SK-N-MC (cell line): ENCODE results near the gene PPCDC.
"Not testable (repeated sequence)": the region's sequence is repeated elsewhere in the genome, so short reads cannot be mapped to it uniquely, and the experiment has no call there.

ENCODE experiments used
- DNase-seq: peaks from one replicate; pipeline ENCODE4 v3.0.0-alpha.2; 2011; ENCODE audit warnings: low read depth, low spot score
- H3K27ac ChIP-seq: fragments of 200-600 bp; sonication (generic); 2 replicates; pipeline ENCODE4 v1.5.1; 2016; ENCODE audit warnings: mixed run types
- H3K36me3 ChIP-seq: fragments of 200-600 bp; sonication (generic); 2 replicates; pipeline ENCODE4 v1.6.1; 2017; ENCODE audit warnings: antibody characterized with exemption, low read length, mixed read lengths; ENCODE audit not compliant: insufficient read depth
- H3K4me3 ChIP-seq: fragments of 200-600 bp; sonication (generic); 2 replicates; pipeline ENCODE4 v1.5.1; 2016
- H3K9ac ChIP-seq: fragments of 200-600 bp; sonication (generic); 2 replicates; pipeline ENCODE4 v1.8.0; 2017; ENCODE audit warnings: mixed run types, mixed read lengths; ENCODE audit not compliant: insufficient read length
- H3K9me3 ChIP-seq: fragments of 200-600 bp; sonication (generic); 2 replicates; pipeline ENCODE4 v1.6.1; 2017; ENCODE audit warnings: low read depth, mild to moderate bottlenecking, antibody characterized with exemption, low read length, moderate library complexity, mixed read lengths
- EZH2 ChIP-seq: fragments of 200-600 bp; sonication (generic); IDR thresholded peaks from one replicate; pipeline ENCODE4 v1.6.1; 2017; ENCODE audit warnings: antibody characterized with exemption
- FOXP2 ChIP-seq: optimal IDR thresholded peaks from 2 replicates; pipeline ENCODE3; 2011; ENCODE audit warnings: mild to moderate bottlenecking, moderate library complexity; ENCODE audit not compliant: insufficient read depth; ENCODE audit errors: extremely low read length, control extremely low read depth
- POLR2AphosphoS5 ChIP-seq: IDR thresholded peaks from 2 replicates; pipeline ENCODE4 v1.6.1; 2012; ENCODE audit warnings: mild to moderate bottlenecking, low read depth, low read length, borderline replicate concordance

The PPCDC gene

DNA sequence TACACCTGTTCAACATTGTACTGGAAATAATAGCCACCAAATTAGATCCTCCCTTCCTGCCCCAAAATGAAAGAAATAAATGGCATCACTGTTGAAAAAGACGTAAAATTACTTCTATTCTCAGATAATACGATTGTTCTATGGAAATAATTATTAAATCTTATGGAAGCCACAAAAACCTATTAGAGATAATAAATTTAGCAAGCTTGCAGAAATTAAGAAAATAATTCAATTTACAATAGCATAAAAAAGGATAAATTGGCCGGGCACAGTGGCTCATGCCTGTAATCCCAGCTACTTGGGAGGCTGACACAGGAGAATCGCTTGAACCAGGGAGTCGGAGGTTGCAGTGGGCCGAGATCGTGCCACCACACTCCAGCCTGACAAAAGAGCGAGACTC lies 57.8 kb downstream of the PPCDC start:
- no peaks in the 10 kb centered on the region for H3K36me3 ChIP-seq
- H3K4me3 ChIP-seq, result no peak overlapping the region
- H3K9me3 ChIP-seq, result no peaks in the 10 kb centered on the region
- H3K9ac ChIP-seq, result no peak overlapping the region
- H3K27ac ChIP-seq, result no peak overlapping the region
- no peak for DNase-seq
- TF ChIP-seq POLR2AphosphoS5 (no peak), FOXP2 (no peak), EZH2 (no peak)

DNA sequence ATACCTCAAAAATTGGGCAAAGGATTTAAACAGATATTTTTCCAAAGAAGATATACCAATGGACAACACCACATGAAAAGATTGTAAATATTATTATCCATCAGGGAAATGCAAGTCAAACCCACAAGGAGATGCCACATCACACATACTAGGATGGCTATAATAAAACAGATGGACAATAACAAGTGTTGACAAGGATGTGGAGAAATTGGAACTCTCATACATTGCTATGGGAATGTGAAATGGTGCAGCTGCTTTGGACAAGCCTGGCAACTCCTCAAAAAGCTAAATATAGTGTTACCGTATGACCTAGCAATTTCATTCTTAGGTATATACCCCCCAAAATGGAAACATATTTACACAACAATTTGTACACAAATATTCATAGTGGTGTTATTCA lies 59.3 kb downstream of the PPCDC start:
- Histone ChIP-seq H3K36me3 (no peaks in the 10 kb centered on the region), H3K27ac (no peak overlapping the region), H3K9ac (no peak overlapping the region), H3K4me3 (no peak overlapping the region), H3K9me3 (no peaks in the 10 kb centered on the region)
- DNase-seq, result no peak
- no peak for TF ChIP-seq POLR2AphosphoS5
- TF ChIP-seq EZH2, result no peak
- TF ChIP-seq FOXP2, result no peak

DNA sequence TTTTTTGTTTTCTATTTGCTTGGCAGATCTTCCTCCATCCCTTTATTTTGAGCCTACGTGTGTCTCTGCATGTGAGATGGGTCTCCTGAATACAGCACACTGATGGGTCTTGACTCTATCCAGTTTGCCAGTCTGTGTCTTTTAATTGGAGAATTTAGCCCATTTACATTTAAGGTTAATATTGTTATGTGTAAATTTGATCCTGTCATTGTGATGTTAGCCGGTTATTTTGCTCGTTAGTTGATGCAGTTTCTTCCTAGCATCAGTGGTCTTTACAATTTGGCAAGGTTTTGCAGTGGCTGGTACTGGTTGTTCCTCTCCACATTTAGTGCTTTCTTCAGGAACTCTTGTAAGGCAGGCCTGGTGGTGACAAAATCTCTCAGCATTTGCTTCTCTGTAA lies 62.3 kb downstream of the PPCDC start:
- H3K9ac ChIP-seq, H3K9me3 ChIP-seq, DNase-seq, H3K27ac ChIP-seq, H3K4me3 ChIP-seq, H3K36me3 ChIP-seq: not testable (repeated sequence)

DNA sequence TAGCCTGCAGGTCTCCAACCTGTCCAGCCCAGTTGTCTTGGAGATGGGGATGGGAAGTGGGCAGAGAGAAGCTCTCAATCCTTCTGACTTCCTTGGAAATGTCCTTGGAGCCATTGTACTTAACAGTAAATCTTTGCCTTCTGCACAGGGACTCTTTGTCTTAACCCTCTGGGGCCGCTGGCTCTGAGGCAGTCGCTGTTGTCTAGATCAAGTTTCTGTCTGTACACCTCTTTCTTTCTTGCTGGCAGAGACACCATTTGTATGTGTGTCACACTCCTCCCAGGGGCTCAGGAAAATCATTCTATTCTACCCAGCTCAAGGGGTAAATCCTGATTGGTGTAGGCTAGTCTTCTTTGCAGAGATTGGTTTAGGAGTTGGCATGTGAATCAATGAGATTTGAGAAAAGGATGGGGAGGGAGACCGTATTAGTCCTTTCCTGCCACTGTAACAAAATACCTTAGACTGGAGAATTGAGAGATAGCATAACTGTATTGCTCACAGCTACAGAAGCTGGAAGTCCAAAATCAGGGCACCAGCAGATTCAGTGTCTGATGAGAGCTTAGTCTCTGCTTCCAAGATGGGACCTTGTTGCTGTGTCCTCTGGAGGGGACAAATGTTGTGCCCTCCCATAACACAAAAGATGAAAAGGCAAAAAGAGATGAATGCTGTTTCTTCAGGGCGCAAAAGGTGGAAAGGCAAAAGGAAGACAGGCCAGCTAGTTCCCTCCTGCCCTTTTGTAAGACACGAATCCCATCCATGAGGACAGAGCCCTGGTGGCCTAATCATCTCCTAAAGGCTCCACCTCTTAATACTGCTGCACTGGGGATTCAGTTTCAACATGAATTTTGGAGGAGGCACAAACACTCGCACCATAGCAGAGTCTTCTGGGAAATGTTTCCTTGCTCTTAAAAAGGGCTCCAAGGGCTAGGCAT lies 66.3 kb downstream of the PPCDC start:
- no peak overlapping the region for H3K27ac ChIP-seq
- no peaks in the 10 kb centered on the region for H3K9me3 ChIP-seq
- H3K36me3 ChIP-seq, result no peaks in the 10 kb centered on the region
- no peak overlapping the region for H3K4me3 ChIP-seq
- no peak for DNase-seq
- TF ChIP-seq FOXP2, result no peak
- TF ChIP-seq POLR2AphosphoS5, result no peak
- TF ChIP-seq EZH2, result no peak
- no peak overlapping the region for H3K9ac ChIP-seq

DNA sequence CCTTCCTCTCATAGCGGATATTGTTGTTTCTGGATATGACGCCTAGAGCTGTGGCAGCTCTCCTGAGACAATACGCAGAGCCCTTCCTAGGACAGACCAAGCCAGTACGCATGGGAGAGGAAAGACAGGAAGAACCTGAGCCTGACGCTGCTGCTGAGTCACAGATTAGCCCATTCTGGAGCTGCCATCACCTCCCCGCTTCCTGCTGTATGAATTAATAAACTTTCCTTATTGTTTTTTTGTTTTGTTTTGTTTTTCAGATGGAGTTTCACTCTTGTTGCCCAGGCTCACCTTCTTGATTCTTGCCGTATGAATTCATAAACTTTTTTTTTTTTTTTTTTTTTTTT lies 67.0 kb downstream of the PPCDC start:
- TF ChIP-seq POLR2AphosphoS5, result no peak
- TF ChIP-seq FOXP2, result no peak
- DNase-seq, result no peak
- Histone ChIP-seq H3K4me3 (no peak overlapping the region), H3K9ac (no peak overlapping the region), H3K27ac (no peak overlapping the region), H3K36me3 (no peaks in the 10 kb centered on the region), H3K9me3 (no peaks in the 10 kb centered on the region)

DNA sequence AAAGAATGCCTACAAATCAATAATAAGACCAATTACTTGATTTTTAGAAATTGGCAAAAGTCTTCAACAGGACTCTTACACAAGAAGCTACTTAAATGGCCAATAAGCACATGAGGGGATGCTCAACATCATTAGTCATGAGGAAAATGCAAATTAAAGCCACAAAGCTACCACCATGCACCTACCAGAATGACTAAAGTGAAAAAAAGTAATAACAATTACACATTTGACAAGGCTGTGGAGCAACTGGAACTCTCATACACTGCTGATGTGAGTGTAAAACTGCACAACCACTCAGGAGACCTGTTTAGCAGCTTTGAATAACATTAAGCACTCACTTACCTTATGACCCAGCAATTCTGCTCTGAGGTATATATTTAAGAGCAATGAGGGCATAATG lies 68.4 kb downstream of the PPCDC start:
- TF ChIP-seq POLR2AphosphoS5 (no peak), FOXP2 (no peak), EZH2 (no peak)
- DNase-seq, result no peak
- H3K36me3 ChIP-seq, result no peaks in the 10 kb centered on the region
- no peak overlapping the region for H3K9ac ChIP-seq
- H3K4me3 ChIP-seq, result no peak overlapping the region
- H3K9me3 ChIP-seq, result no peaks in the 10 kb centered on the region
- H3K27ac ChIP-seq, result no peak overlapping the region

DNA sequence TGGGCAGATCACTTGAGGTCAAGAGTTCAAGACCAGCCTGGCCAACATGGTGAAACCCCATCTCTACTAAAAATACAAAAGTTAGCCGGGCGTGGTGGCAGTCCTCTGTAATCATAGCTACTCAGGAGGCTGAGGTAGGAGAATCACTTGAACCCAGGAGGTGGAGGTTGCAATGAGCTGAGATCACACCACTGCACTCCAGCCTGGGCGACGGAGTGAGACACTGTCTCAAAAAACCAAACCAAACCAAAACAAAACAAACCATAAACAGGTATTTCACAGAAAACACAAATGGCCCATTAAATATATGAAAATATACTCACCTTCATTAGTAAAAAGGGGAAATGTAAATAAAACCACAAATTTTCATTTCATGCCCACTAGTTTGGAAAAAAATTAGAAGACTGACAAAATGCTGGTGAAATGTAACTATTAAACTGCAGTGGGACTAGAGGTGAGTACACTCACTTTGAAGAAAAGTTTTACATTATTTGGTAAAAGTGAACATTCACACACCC lies 71.6 kb downstream of the PPCDC start:
- H3K4me3 ChIP-seq, result not testable (repeated sequence)

DNA sequence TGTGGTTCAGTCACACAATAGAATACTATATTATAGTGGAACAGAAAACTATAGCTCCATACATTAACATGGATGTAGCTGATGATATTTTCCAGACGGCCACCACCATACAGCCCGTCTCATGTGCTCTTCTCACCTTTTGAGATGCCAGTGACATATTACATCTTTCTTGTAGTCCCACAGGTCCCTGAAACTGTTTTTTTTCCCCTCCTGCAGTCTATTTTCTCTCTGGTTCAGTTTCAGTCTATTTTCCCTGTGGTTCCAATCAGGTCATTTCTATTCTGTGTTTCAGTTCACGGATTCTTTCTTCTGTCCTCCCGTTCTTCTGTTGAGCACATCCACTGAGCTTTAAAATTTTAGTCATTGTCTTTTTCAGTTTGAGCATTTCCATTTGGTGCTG lies 72.2 kb downstream of the PPCDC start:
- no peak for DNase-seq
- Histone ChIP-seq H3K9ac (no peak overlapping the region), H3K4me3 (no peak overlapping the region), H3K9me3 (no peaks in the 10 kb centered on the region), H3K36me3 (no peaks in the 10 kb centered on the region), H3K27ac (no peak overlapping the region)
- TF ChIP-seq FOXP2 (no peak), EZH2 (no peak), POLR2AphosphoS5 (no peak)

More for the DNA sequence above, 71.6 kb downstream of the PPCDC start:
- not testable (repeated sequence) for H3K9ac ChIP-seq, DNase-seq, H3K36me3 ChIP-seq, H3K9me3 ChIP-seq, H3K27ac ChIP-seq

DNA sequence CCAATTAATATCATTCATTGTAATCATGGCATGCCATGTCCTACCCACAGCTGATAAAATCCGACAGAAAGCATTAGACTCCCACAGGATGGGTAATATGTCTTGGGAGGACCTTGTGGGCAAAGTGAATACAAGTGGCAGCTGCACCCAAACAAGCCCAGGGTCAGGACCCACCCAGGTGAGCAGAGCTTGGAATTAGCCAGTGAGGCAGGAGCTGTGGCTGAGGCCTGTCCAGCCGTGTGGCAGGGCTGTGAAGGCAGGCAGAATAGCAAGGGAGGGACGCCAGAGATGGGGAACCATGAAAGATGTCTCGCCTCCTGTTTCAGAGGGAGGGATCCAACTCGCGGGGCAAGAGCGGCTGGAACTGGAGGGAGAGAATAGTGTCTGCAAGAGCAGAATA lies 74.5 kb downstream of the PPCDC start:
- TF ChIP-seq EZH2 (no peak), POLR2AphosphoS5 (no peak), FOXP2 (no peak)
- H3K9ac ChIP-seq, result no peak overlapping the region
- H3K9me3 ChIP-seq, result no peaks in the 10 kb centered on the region
- H3K27ac ChIP-seq, result no peak overlapping the region
- H3K4me3 ChIP-seq, result no peak overlapping the region
- no peak for DNase-seq
- no peaks in the 10 kb centered on the region for H3K36me3 ChIP-seq

DNA sequence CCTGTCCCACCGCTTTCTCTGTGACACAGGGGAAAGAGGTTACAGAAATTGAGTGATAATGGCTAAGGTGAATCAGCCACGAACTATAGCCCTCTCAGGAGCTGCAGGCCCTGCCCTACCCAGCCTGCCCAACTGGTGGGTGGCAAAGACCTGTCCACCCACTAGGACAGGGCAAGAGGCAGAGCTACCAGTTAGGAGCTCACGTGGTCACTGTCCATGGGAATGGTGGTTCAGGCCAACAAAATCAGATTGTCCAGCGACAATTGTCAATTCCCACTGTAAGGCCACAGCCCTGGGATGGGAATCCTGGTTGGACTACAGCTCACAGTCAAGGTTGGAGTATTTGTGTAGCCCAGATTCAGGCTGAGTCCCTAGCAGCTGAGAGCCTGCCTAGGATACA lies 75.0 kb downstream of the PPCDC start:
- no peaks in the 10 kb centered on the region for H3K9me3 ChIP-seq
- no peak for DNase-seq
- H3K27ac ChIP-seq, result no peak overlapping the region
- no peak for TF ChIP-seq FOXP2
- TF ChIP-seq EZH2, result no peak
- TF ChIP-seq POLR2AphosphoS5, result no peak
- no peak overlapping the region for H3K4me3 ChIP-seq
- no peak overlapping the region for H3K9ac ChIP-seq
- H3K36me3 ChIP-seq, result no peaks in the 10 kb centered on the region
